Measurements from ENCODE around the gene LTB. TPM values are rescaled to one million over a fixed set of nuclear protein-coding genes. Genes with fewer than 3 reads are reported as not detected.

LTB gene, protein sequence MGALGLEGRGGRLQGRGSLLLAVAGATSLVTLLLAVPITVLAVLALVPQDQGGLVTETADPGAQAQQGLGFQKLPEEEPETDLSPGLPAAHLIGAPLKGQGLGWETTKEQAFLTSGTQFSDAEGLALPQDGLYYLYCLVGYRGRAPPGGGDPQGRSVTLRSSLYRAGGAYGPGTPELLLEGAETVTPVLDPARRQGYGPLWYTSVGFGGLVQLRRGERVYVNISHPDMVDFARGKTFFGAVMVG
- total RNA-seq: 100 to 1,000 TPM; 110 to 153 TPM

DNA sequence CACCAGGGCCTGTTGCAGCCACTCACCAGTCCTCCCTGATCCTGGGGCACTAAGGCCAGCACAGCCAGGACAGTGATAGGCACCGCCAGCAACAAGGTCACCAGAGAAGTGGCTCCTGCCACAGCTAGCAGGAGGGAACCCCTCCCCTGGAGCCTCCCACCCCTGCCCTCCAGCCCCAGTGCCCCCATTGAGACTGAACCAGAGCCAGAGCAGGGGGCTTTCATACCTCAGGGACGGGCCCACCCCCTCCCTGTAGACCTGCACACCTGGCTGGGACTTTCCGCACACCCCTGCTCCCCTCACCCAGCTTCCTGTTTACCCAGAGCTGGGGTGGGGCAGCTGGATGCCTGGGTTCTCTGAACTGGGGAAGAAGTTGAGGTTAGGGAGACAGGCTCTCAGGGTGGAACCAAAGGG is at the start of gene LTB:
Gene LTB (minus strand): TSS at position 195 of the 414 bp plus-strand sequence. CDS start 7 bp downstream, at position 188.
- ATAC-seq (no peak), DNase-seq (ENCODE audit: low spot score) (no peak)
- Mint-ChIP-seq H3K27ac (peak within 1 kb of the TSS; percentile 88 to 92), H3K4me1 (ENCODE audit: low read depth in 2 of 2) (peaks cover 61 to 70% of the 10 kb centered on the region in 2 donors), H3K9me3 (no peaks in the 10 kb centered on the region), H3K27me3 (no peaks in the 10 kb centered on the region), H3K4me3 (peak within 1 kb of the TSS; percentile 100), H3K36me3 (peaks cover 10% of the 10 kb centered on the region)

DNA sequence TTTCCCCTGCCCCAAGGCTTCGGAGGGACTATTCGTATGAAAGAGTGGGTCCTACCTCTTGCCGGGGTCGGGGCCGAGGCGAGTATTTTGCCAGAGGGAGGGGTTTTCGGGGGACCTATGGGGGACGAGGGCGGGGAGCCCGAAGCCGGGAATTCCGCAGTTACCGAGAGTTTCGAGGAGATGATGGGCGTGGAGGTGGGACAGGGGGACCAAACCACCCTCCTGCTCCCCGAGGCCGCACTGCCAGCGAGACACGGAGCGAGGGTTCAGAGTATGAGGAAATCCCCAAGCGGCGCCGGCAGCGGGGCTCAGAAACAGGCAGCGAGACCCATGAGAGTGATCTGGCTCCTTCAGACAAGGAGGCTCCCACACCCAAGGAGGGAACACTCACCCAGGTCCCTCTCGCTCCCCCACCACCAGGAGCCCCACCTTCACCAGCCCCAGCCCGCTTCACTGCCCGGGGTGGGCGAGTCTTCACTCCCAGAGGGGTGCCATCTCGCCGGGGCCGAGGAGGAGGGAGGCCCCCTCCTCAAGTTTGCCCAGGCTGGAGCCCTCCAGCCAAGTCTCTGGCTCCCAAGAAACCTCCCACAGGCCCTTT is 49.6 kb upstream of the LTB start:
- Mint-ChIP-seq H3K4me3 (no peak overlapping the region), H3K4me1 (ENCODE audit: low read depth in 2 of 2) (peaks cover 14 to 17% of the 10 kb centered on the region in 2 donors), H3K9me3 (no peaks in the 10 kb centered on the region), H3K27ac (peak overlapping the region in 1 of 2 donors; percentile 48), H3K27me3 (no peaks in the 10 kb centered on the region), H3K36me3 (peaks cover 41% of the 10 kb centered on the region)
- no peak for DNase-seq (ENCODE audit: low spot score)
- no peak for ATAC-seq

DNA sequence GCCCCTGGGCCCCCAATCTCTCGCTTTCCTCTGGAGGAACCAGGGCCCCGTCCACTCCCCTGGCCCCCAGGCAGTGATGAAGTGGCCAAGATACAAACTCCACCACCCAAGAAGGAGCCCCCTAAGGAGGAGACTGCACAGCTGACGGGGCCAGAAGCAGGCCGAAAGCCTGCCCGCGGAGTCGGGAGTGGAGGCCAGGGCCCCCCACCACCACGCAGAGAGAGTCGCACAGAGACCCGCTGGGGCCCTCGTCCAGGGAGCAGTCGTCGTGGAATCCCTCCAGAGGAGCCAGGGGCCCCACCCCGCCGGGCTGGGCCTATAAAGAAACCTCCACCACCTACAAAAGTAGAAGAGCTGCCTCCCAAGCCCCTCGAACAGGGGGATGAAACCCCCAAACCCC is 49.0 kb upstream of the LTB start:
- ATAC-seq: no peak
- H3K4me1 Mint-ChIP-seq (ENCODE audit: low read depth in 2 of 2): peaks cover 19 to 21% of the 10 kb centered on the region in 2 donors
- H3K27ac Mint-ChIP-seq: peak overlapping the region in 1 of 2 donors; percentile 48
- DNase-seq (ENCODE audit: low spot score): no peak
- no peak overlapping the region for H3K4me3 Mint-ChIP-seq
- H3K36me3 Mint-ChIP-seq: peaks cover 47% of the 10 kb centered on the region
- H3K9me3 Mint-ChIP-seq: no peaks in the 10 kb centered on the region
- H3K27me3 Mint-ChIP-seq: no peaks in the 10 kb centered on the region

DNA sequence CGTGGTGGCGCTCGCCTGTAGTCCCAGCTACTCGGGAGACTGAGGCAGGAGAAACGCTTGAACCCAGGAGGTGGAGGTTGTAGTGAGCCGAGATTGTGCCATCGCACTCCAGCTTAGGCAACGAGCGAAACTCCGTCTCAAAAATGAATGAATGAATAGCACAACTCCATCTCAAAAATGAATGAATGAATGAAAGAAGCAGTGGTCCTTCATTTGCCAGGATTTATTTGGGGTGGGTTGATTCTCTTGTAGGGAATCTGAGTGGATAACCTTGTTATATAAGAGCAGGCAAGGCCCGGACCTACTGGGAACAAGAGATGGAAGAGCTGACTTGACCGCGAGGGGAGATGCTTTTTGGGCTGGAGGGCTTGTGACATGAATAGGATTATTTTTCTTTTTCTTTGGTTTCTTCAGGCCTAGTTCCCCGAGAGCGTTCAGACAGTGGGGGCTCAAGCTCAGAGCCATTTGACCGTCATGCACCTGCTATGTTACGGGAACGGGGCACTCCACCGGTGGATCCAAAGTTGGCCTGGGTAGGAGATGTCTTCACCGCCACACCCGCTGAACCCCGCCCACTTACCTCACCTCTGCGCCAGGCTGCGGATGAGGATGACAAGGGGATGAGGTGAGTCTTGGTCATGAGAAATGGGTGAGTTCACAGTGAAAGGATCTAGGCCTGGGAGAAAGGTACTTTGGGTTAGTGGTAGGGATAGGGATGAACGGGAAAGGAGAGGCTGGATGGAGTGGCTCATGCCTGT is 48.1 kb upstream of the LTB start:
- no peak overlapping the region for H3K4me3 Mint-ChIP-seq
- H3K4me1 Mint-ChIP-seq (ENCODE audit: low read depth in 2 of 2): peaks cover 21 to 23% of the 10 kb centered on the region in 2 donors
- H3K9me3 Mint-ChIP-seq: no peaks in the 10 kb centered on the region
- no peaks in the 10 kb centered on the region for H3K27me3 Mint-ChIP-seq
- H3K27ac Mint-ChIP-seq: peak overlapping the region in 1 of 2 donors; percentile 33
- DNase-seq (ENCODE audit: low spot score) (no peak), ATAC-seq (no peak)
- peaks cover 46% of the 10 kb centered on the region for H3K36me3 Mint-ChIP-seq

DNA sequence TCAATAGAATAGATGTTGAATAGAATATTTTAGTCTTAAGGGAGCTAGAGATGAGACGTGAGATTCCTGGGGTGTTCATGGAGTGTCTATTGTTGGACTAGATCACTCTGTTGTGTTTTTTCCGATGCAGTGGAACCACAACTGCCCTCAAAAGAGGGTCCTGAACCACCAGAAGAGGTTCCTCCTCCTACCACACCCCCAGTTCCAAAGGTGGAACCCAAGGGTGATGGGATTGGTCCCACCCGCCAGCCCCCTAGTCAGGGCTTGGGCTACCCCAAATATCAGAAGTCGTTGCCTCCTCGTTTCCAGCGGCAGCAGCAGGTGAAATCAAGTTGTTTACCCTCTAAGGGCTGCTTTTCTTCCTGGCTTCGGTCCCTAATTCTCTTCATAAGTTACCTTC is 46.8 kb upstream of the LTB start:
- Mint-ChIP-seq H3K27ac (no peak overlapping the region), H3K36me3 (peaks cover 39% of the 10 kb centered on the region), H3K4me3 (no peak overlapping the region), H3K9me3 (no peaks in the 10 kb centered on the region), H3K4me1 (ENCODE audit: low read depth in 2 of 2) (peaks cover 20 to 23% of the 10 kb centered on the region in 2 donors), H3K27me3 (no peaks in the 10 kb centered on the region)
- ATAC-seq: no peak
- no peak for DNase-seq (ENCODE audit: low spot score)

DNA sequence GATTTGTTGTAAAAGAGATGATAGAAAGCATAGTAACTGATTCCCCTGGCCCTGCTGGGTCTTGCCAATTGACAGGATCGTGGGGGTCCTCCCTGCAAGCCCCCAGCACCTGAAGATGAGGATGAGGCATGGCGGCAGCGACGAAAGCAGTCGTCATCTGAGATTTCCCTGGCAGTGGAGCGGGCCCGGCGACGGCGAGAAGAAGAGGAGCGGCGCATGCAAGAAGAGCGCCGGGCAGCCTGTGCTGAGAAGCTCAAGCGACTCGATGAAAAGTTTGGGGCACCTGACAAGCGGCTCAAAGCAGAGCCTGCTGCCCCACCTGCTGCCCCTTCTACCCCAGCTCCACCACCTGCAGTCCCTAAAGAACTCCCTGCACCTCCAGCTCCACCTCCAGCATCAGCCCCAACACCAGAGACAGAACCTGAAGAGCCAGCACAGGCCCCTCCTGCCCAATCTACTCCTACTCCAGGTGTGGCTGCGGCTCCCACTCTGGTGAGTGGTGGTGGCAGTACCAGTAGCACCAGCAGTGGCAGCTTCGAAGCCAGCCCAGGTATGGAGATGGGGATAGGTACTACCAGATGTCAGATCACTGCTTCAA is 45.6 kb upstream of the LTB start:
- no peak overlapping the region for H3K4me3 Mint-ChIP-seq
- no peaks in the 10 kb centered on the region for H3K27me3 Mint-ChIP-seq

DNA sequence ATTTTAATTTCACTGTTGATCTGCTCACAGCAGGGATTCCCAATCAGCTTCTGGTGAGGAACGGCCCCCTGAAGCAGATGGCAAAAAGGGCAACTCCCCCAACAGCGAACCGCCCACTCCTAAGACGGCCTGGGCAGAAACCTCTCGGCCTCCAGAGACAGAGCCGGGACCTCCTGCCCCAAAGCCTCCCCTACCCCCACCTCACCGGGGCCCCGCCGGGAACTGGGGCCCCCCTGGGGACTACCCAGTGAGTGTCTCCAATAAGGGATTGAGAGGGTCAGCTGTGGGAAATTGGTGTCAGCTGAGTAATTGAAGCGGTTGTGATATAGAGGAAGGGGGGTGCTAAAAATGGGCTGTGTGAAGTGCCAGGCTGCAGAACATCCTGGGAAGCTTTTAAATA is 44.7 kb upstream of the LTB start:
- peaks cover 27 to 33% of the 10 kb centered on the region in 2 donors for H3K4me1 Mint-ChIP-seq (ENCODE audit: low read depth in 2 of 2)
- no peak for ATAC-seq
- H3K9me3 Mint-ChIP-seq: no peaks in the 10 kb centered on the region

More for the DNA sequence above, 45.6 kb upstream of the LTB start:
- Mint-ChIP-seq H3K9me3 (no peaks in the 10 kb centered on the region), H3K27ac (no peak overlapping the region), H3K36me3 (peaks cover 36% of the 10 kb centered on the region), H3K4me1 (ENCODE audit: low read depth in 2 of 2) (peaks cover 19 to 25% of the 10 kb centered on the region in 2 donors)
- DNase-seq (ENCODE audit: low spot score) (no peak), ATAC-seq (no peak)

DNA sequence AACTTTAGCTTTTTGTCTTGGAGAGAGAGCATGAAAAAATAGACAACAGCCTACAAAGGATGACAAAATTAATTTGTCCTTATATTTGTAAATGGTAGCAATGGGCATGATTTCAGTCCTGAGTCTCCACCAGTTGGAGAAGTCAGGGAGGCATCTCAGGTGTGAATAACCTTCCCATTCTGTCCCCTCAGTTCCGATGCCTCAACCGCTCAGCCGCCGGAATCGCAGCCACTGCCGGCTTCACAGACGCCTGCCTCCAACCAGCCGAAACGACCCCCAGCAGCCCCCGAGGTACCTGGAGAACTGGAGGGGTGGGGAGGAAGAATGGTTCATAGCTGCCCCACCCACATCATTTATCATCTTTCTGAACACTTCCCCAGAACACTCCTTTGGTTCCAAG is 41.8 kb upstream of the LTB start:
- DNase-seq (ENCODE audit: low spot score) (no peak), ATAC-seq (no peak)
- peaks cover 31 to 42% of the 10 kb centered on the region in 2 donors for H3K4me1 Mint-ChIP-seq (ENCODE audit: low read depth in 2 of 2)
- H3K36me3 Mint-ChIP-seq: peaks cover 41% of the 10 kb centered on the region
- H3K27ac Mint-ChIP-seq: no peak overlapping the region
- no peaks in the 10 kb centered on the region for H3K27me3 Mint-ChIP-seq
- no peak overlapping the region for H3K4me3 Mint-ChIP-seq
- H3K9me3 Mint-ChIP-seq: no peaks in the 10 kb centered on the region

More for the DNA sequence above, 44.7 kb upstream of the LTB start:
- Mint-ChIP-seq H3K27ac (no peak overlapping the region), H3K36me3 (peaks cover 43% of the 10 kb centered on the region), H3K27me3 (no peaks in the 10 kb centered on the region), H3K4me3 (no peak overlapping the region)
- no peak for DNase-seq (ENCODE audit: low spot score)

DNA sequence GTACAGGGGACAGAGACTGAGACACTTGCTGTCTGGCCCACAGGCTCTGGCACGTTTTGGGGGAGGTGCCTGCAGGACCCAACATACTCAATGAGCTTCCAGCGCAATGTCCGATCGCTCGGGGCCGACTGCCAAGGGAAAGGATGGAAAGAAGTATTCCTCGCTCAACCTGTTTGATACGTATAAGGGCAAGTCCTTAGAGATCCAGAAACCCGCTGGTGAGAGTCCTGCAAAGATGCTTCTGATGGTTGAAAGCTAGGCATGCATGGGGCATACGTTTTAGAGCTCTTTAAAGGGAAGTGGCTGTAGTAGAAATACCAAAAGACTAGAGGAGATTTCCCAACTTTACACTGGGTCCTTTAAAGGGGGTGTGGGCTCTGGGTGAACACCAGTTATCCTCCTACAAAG is 40.5 kb upstream of the LTB start:
- H3K9me3 Mint-ChIP-seq: no peaks in the 10 kb centered on the region
- no peak for ATAC-seq
- no peaks in the 10 kb centered on the region for H3K27me3 Mint-ChIP-seq
- peak overlapping the region; percentile 91 to 94 for H3K27ac Mint-ChIP-seq
- no peak for DNase-seq (ENCODE audit: low spot score)
- H3K36me3 Mint-ChIP-seq: peaks cover 35% of the 10 kb centered on the region
- H3K4me1 Mint-ChIP-seq (ENCODE audit: low read depth in 2 of 2): peaks cover 27 to 36% of the 10 kb centered on the region in 2 donors
- peak overlapping the region; percentile 92 for H3K4me3 Mint-ChIP-seq

DNA sequence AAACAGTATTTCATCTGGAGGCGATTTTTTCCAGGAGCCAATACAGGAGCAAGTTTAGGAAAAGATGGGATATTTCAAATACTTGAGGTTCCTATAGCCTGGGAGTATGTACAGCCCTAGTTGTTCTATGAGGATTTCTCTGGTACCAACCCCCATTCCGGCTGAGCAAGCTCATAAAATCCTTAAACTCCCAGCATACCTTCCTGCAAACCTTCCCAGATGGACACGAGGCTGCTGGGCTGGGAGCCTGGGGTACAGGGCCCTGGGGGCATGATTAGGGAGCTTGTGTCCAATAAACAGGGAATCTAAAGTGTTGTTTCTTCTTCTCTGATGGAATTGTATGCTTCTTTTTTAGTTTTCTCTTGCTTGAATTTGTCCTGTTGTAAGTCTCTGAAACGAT is 39.8 kb upstream of the LTB start:
- no peaks in the 10 kb centered on the region for H3K9me3 Mint-ChIP-seq
- peaks cover 28% of the 10 kb centered on the region for H3K36me3 Mint-ChIP-seq
- ATAC-seq (no peak), DNase-seq (ENCODE audit: low spot score) (no peak)
- H3K27me3 Mint-ChIP-seq: no peaks in the 10 kb centered on the region
- peak overlapping the region; percentile 92 for H3K4me3 Mint-ChIP-seq
- H3K27ac Mint-ChIP-seq: peak overlapping the region; percentile 91 to 94
- H3K4me1 Mint-ChIP-seq (ENCODE audit: low read depth in 2 of 2): peaks cover 24 to 29% of the 10 kb centered on the region in 2 donors

DNA sequence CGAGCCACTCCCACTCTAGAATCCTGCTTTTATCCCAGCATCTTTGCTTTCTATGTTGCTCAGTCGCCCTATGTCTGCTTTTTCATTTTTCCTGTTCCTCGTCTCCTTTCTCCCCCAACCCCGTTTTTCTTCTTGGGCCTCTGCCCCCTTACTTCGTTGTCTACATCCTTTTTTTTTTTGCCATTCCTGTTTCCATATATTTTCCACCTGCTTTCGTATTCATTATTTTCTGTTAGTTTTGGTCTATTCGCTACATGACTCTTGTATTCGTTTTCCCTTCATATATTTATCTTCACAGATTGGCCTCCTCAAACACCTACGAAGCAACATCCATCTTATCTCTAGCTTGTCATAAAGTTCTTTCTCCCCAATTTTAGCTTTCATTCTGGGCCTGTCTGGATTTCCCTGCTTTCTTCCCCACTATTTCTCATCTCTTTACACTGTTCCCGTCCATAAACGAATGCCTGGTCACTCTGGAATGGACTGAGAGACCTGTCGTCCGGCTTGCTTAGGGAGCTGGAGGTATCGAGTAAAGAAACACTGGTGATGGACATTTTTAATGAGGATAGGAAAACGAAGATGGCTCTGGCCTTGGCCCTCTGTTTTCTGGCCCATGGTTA is 39.2 kb upstream of the LTB start:
- peak overlapping the region; percentile 91 to 94 for H3K27ac Mint-ChIP-seq
- DNase-seq (ENCODE audit: low spot score): no peak
- H3K36me3 Mint-ChIP-seq: peaks cover 23% of the 10 kb centered on the region

DNA sequence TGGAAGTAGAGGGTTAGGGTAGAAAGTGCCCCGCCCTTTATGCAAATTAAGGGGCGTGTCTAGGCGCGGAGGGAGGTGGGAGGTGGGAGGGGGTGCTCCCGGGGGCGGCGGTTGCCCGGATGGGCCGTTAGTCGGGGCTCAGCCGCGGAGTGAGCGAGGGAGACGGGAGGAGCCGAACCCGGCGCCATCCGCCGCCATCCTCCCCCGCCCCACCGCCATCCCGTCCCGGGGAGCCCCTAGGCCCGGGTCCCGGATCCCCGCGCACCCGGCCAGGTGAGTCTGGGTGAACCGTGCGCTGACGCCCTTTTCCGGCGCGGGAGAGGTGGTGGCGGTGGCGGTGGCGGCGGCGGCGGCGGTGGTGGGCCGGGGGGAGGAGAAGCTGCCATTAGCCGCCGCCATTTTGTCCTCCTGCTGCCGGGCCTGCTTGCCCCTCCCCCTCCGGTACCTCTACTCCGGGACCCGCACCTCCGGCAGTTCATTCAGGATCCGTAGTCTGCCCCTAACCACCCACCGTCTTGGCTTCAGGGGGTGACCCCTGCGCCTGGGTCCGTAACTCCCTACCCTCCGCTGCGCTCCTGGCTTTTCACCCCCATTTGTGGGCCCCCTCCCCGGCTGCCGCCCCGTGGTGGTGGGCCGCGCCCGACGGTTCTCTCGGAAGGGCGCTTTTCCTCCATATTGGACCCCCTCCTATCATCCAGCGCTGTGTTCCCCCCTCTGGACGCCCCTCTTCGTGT is 38.5 kb upstream of the LTB start, which contains the start of gene PRRC2A:
Gene PRRC2A (plus strand): TSS at position 130 of the 734 bp plus-strand sequence. CDS start 2,075 bp downstream, outside the sequence.
- Mint-ChIP-seq H3K27ac (peak within 1 kb of the TSS; percentile 91 to 94), H3K9me3 (no peaks in the 10 kb centered on the region), H3K4me3 (peak within 1 kb of the TSS; percentile 92), H3K27me3 (no peaks in the 10 kb centered on the region), H3K36me3 (peaks cover 16% of the 10 kb centered on the region), H3K4me1 (ENCODE audit: low read depth in 2 of 2) (peaks cover 24 to 29% of the 10 kb centered on the region in 2 donors)
- ATAC-seq (peak; percentile 48 to 54), DNase-seq (ENCODE audit: low spot score) (no peak)

More for the DNA sequence above, 39.2 kb upstream of the LTB start:
- ATAC-seq: no peak
- no peaks in the 10 kb centered on the region for H3K9me3 Mint-ChIP-seq
- peak overlapping the region; percentile 92 for H3K4me3 Mint-ChIP-seq
- no peaks in the 10 kb centered on the region for H3K27me3 Mint-ChIP-seq
- H3K4me1 Mint-ChIP-seq (ENCODE audit: low read depth in 2 of 2): peaks cover 22 to 30% of the 10 kb centered on the region in 2 donors
